T-helper 1 cell treated with Interleukin-12 subunit alpha and Interleukin-12 subunit beta and Interleukin-4 antibody, amounts not matched to agents 30 ng/mL and 1 ng/mL, for 36 hours (primary cell): ENCODE measurements around the gene BPIFB6. TPM values are rescaled to one million over a fixed set of nuclear protein-coding genes. Genes with fewer than 3 reads are reported as not detected.

Experiments used
- intact Hi-C: fragments of 100-400 bp; cut with micrococcal nuclease; formaldehyde crosslinking; loops from one replicate; pipeline ENCODE4 v1.15.1; 2024
- total RNA-seq: library from RNA; stranded (reverse); gene quantifications from 2 replicates; pipeline ENCODE4 v1.2.3, GENCODE V29; 2022

BPIFB6 gene
- total RNA-seq, 1 donor from 2014 or later = not detected

DNA sequence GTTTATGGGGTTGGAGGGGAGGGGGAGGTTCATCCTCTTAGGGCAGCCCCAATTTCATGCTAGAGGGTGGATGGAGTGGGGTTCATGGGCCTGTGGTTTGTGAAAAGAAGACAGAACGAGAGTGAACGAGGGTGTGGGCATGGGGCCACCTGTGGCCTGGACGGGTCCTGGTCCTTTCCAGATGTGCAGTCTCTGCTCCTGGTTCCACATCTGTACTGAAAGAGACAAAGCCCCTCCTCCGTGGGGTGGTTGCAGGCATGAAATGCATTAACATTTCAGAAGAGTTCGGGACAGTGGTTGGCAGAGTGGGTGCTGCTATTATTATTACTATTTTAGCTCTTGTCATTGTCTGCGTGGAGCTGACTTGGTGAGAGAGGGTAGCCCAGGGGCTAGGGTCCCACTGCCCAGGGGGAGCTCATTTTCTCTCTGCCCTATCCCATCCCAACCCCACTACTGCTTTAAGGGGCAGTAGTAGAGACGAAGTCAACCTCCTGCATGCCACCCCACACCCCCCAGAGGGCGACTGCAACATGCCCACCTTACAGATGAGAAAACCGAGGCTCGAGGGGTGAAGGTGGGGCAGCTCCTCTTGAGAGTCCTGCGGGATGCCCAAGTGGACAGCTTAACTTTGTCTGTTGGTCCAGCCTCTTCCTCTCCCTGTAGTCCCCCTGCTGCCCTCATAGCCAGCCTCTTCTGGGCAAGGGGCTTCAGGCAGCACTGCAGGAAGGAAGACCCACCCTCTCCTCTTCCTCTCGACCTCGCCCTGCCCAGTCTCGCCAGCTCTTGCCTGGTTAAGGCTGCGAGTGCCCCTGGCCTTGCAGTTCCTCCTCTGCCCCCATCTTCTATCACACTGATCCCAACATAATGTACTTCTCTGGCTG is 15.5 kb upstream of the BPIFB6 start:
- intact Hi-C loops = no loop called here

DNA sequence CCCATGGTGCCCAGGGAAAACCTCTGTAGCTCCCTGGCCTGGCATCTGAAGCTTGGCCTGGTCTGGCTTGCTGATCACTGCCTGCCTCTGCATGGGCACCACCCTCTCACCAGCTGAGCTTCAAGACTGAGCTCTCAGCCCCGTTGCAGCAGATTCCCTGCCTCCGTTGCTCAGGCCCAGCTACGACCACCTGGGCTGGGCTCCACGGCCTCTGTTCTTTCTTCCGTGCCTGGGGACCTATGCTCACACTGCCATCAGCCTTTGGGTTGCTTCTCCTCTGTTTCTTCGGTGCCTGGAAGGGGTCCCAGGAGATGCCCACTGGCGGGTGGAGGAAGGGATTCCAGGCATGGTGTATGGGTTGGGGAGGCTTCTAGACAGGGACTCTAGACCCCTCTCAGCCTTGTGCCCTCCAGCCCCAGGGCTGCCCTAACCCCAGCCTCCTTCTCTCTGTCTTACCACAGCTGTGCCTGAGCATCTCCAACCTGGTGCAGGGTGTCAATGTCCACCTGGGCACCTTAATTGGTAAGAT is 14.8 kb upstream of the BPIFB6 start:
- intact Hi-C loops = no loop called here

DNA sequence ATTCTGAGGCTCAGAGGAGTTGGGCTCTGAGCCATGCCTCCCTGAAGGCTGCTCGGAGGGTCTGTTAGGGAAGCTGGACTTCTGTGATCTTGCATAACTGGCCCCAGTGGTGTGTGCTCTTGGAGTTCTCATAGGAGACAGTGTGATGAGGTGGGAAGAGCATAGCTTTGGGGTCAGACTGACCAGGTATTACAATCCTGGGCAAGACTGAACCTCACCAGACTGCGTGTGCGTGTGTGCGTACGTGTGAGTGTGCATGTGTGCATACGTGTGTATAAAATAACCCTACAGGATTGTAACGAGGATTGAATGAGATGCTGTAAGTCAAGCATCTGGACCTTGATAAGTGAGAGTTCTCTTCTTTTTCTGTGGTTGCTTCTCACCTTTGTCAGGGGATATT is 13.9 kb upstream of the BPIFB6 start:
- intact Hi-C loops = no loop called here

DNA sequence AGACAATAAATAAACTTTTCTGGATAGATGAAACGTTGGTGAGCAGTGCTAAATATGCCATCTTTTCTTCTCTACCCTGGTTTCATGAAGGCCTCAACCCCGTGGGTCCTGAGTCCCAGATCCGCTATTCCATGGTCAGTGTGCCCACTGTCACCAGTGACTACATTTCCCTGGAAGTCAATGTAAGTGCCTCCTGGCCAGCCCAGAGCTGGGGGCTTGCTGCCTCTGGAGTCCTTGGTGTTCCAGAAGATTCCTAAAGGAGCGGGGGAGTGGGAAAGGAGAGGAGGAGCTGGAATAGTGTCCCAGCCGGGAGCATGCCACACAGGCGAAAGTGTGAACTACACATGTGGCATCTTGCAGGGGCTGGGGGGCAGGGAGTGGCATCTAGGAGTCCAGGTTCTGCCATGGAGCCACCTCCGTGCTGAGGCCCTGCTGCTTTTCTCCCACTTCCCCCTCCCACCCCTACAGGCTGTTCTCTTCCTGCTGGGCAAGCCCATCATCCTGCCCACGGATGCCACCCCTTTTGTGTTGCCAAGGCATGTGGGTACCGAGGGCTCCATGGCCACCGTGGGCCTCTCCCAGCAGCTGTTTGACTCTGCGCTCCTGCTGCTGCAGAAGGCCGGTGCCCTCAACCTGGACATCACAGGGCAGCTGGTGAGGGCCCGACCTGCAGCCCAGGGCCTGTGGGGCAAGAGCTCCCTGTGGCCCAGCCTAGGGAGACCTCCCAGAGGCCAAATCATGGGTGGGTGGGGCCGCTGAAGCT is 13.1 kb upstream of the BPIFB6 start:
- intact Hi-C loops = no loop called here

DNA sequence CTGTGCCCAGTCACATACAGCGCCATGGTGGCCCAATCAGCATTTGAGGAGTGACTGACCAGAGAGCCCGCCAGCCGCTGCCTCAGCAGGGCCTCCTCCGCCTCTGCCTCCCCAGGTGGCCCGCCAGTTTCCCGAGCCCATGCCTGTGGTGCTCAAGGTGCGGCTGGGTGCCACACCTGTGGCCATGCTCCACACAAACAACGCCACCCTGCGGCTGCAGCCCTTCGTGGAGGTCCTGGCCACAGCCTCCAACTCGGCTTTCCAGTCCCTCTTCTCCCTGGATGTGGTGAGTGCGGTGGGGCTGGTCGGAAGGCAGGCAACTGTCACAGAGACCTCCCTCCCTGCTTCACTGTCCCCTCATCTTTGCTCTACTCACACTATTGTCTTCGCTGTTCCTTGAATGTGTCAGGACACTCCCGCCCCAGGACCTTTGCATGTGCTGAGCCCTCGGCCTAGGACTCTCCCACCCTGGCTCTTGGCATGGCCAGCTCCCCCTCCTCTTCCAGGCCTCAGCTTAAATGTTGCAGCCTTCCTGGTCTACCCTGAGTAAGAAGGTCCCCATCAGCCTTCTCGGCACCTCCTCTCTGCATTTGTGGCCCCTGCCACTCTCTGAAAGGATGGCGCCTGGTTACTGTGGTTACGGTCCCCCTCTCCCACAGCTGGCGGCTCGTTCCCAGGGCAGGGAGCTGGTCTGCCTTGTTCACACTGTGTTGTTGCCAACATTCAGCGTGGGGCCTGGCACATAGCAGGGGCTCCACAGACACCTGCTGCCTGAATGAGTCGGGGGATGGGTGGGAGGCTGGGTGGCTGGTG is 11.8 kb upstream of the BPIFB6 start:
- intact Hi-C loops = no loop called here

DNA sequence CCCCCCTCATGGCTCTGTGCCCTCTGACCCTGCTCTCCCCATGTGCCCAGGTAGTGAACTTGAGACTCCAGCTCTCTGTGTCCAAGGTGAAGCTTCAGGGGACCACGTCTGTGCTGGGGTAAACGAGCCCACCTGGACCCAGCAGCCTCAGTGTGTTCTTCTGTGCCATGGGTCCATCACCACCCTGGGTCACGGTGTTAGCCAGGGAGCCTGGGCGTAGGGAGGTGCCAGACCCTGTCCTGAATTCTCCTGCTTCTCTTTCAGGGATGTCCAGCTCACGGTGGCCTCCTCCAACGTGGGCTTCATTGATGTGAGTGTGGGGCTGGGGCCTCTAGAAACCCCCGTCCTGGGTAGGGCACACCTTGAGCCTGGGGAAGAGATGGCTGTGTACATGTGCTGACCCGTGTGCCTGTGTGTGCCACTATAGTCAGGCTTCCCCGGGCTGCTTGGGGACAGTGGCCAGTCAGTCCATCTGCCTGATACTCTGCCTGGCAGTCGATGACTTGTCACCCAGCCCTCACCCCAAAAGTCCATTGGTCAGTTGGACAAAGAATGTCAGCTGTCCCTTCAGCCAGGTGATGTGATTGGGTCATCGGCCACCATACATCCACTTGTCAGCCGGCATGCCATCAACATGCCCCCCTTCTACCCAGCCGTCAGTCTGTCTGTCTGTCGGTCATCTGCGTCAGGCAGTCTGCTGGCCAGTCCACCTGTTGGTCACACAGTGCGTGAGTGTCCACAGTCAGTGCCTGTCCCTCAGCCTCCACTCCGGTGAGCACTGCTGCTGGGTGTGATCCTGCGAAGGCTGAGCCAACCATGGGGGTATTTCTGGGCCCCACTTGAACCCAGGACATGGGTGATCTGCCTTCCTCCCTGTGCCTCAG is 10.9 kb upstream of the BPIFB6 start:
- intact Hi-C loops = no loop called here

DNA sequence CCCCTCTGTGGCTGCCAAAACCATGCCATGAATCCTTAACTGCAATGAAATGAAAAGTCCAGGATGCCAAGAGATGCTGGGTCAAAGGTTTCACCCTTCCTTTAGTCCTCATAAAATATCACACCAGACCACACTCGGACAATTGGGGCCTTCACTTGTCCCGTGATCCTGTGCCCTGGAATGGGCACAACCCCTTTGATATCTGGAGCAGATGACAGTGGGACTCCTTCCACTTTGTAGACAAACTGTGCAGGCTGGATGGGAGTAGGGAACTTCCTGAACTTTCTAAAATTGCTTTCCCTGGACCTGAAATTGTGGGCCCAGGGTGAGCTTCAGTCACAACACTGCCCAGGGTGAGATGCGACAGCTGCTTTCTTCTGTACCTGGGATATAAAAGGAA is 9.6 kb upstream of the BPIFB6 start:
- intact Hi-C loops = no loop called here

DNA sequence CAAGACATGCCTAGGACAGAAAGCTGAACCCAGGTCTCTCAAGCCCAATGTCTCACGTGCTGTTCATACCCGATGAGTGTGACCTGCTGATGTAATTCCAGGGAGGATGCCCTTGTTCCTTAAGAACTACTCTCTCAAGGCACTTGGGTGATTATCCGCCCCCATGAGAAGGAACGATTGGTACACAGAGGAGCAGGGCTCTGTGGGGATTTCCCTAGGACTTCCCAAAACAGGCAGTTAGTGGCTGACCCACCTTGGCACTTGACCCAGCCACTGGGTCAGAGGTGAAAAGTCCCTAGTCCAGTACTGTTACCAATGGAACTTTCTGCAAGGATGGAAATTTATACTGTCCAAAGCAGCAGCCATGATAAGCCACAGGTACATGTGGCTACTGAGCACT is 9.2 kb upstream of the BPIFB6 start:
- intact Hi-C loops = no loop called here

DNA sequence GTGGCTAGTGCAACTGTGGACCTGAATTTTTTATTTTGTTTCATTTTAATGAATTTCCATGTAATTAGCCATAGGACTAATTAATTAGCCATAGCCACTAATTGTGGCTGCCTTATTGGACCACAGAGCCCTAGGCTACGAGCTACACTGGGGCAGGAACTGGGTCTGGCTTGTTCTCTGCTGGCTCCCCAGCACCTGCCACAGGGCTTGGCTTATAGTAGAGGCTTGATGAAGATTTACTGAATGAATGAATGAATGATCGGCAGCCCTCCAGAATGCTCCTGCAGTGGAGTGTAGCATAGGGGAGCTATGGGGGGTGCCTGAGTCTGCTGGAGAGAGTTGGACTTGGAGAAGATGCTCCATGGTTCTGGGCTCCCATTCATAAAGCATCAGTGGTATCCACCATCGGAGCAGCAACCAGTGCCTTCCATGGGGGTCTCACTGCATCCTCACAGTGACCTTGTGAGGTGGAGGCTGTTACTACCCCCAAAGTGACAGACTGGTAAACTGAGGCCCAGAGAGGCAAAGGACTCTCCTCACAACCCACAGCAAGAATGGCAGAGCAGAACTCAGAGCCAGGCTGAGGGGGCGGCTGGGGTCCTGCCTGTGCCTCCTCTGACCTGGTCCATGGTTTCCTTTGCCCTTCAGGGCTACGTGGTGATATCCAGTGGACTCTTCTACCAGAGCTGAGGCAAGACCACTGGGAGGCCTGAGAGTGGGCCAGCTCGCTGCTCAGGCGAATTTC is 8.6 kb upstream of the BPIFB6 start:
- intact Hi-C loops = no loop called here

DNA sequence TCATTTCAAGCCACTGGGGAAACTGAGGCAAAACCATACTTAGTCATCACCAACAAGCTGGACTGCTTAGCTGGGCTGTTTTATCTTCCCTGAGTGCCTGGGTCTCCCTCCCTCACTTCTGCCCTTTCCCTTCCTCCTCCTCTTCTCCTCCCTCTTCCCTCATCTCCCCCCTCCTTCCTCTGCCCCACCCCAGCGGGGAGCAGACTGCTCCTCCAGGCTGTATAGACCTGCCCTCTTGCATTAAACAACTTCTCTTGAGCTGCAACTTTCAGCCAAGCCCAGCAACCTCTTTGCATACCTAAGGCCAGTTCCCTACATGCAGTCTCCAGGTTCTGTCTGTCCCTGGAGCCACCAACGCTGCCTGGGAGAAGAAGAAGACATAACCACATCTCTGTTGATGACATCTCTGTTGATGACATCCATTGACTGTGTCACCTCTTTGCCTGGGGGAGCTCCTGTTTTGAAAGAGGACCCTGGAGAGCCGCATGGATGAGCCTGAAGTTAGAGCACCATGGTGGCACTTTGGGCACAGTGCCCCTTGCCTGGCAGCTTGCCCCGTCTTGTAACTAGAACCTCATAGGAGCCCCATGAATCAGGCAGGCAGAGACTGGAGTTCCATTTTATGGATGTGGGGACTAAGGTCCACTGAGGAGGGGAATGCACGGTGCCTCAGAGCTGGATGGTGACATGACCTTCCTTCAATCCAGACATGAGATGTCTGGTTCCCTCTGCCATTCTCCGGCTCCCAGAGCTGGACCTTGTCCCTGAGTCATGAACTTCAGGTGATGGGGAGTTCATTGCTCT is 7.8 kb upstream of the BPIFB6 start:
- intact Hi-C loops = no loop called here

DNA sequence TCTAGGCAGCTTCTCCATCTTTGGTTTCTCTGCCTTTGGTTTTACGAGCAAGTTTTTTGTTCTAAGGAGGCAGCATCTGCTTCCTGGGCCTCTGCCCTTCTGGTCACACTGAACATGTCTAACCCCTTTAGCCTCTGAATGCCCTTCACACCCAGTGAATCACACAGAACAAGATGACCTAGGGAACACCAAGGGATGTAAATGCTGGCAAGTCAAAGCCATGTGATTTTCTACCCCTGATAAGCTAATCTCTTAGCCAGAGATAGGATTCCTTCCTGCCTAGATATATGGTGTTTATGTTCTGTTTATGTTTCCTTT is 7.2 kb upstream of the BPIFB6 start:
- intact Hi-C loops = no loop called here

DNA sequence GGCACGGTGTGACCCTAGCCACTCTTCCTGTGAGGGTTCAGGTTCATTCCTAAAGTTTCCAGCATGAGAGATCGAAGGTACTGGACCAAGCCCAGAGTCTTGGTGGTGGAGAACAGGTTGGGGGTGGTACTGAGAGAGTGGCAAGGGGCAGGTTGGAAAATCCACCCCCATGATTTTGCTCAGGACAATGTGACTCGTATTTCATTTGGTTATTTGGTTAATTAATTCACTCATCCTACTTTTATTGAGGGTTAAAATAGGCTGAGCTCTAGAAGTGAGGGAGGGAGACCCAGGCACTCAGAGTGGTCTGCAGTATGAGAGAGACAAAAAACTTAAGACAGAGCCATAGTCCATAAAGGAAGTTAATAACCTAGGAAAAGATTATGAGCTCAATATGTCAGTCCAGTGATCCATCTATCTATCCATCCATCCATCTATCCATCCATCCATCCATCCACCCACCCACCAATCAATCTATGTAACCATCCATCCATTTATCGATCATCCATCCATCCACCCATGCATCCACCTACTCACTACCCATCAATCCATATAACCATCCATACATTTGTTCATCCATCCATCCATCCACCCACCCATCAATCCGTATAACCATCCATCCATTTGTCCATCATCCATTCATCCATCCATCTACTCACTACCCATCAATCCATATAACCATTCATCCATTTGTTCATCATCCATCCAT is 6.7 kb upstream of the BPIFB6 start:
- intact Hi-C loops = no loop called here

DNA sequence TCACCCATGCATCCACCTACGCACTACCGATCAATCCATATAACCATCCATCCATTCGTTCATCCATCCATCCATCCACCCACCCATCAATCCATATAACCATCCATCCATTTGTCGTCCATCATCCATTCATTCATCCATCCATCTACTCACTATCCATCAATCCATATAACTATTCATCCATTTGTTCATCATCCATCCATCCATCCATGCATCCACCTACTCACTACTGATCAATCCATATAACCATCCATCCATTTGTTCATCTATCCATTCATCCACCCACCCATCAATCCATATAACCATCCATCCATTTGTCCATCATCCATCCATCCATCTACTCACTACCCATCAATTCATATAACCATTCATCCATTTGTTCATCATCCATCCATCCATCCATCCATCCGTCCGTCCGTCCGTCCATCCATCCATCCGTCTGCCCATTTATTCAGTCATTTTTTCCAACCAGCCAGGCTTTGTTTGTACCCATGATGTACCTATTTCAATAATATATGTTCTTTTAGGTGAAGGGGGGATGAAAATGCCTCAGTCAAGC is 6.1 kb upstream of the BPIFB6 start:
- intact Hi-C loops = no loop called here

DNA sequence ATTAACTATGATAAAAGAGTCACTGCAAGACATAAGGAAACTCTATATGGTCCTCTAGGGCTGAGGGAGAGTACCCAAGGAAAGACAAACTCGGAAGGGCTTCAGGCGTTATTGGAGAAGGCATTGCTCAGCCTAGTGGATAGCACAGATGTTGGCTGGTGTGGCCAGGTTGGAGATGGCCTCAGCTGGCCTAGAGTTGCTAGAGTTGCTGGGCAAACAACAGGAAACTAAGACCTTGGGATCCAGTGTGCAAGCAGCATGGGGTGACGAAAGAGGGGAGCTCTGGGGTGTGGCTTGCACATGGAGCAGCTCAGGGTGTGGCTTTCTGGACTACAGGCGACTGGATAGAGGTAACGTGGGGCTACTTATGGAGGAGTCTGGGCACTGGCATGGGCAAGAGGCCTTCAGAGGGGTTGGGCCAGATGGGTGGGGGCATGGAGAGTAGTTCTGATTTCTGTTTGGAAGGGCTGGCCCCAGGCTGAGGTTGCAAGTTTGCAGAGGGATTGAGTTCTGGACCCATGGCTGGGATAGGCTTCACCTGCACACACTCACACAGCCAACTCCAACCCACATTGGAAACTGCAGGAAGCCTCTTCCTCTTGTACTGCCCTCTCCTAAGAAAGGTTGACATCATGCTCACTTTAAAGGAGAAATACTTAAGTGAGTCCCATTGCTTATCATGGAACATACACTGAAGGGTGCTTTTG is 5.2 kb upstream of the BPIFB6 start:
- intact Hi-C loops = no loop called here

DNA sequence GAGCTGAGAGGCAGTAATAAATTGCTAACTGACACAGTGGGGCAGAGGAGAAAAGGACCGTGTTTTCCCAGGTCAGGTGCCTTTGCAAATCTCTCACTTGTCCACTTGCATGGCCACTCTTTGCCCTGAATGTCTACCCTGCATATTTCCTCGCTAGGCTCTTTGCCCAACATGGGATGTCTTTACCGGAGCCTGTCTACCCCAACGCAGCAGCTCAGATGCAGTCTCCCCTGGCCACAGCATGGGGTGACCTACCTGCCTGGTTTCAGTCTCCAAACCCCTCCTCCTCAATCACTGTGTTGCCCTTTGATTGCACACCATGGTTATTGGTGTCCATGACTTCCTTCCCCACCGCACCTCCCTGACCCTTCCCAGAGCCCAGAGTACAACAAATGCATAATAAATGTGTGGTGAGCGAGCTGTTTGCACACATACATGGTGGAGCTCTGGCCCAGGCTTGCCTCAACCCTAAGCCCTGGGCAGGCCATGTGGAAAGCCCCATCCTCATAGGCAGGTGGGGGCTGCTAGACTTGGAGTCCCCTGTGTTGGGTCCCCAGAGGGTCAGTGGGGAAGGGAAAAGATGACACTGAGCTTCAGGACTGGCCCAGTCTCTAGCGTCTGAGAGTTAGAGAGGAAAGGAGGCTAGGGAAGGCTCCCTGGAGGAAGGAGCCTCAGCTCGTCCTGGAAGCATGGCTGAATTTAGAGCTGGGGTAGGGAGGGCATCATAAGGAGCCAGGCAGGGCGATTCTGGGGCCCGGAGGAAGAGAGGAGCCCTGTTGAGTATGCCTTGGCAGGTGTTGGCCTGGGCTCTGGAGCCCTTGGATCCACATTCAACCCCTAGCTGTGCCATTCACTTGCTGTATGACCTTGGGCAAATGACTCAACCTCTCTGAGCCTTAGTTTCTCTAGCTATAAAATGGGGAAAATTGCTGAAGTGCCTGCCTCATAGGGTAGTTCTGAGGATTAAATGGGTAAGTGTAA is 4.4 kb upstream of the BPIFB6 start:
- intact Hi-C loops = no loop called here
